Stimulated activated CD4-positive, alpha-beta T cell treated with anti-CD3 and anti-CD28 coated beads, Interleukin-2, amount 100 ng/mL, for 4 hours (primary cell): ENCODE data around the gene ITGA3.

Source experiments
- DNase-seq: peaks from one replicate; pipeline ENCODE4 v3.0.0-alpha.2; 2020; ENCODE audit warnings: low read depth

Gene ITGA3

DNA sequence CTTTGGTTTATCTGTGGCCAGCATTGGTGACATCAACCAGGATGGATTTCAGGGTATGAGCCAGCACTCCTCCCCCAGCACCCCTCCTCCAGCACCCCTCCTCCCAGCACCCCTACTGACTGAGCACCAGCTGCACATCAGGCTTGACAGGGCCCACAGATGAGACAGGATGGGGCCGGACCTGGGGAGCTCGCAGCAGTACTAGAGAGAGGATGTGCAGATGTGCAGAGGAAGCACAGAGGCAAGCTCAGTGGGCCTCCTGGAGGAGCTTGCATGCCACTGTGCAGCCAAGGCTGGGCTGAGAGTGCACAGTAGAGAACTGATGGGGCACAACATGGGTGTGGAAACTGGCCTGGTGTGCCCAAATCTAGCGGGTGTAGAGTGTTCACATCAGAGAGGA is 16.2 kb downstream of the ITGA3 start:
- no peak for DNase-seq

DNA sequence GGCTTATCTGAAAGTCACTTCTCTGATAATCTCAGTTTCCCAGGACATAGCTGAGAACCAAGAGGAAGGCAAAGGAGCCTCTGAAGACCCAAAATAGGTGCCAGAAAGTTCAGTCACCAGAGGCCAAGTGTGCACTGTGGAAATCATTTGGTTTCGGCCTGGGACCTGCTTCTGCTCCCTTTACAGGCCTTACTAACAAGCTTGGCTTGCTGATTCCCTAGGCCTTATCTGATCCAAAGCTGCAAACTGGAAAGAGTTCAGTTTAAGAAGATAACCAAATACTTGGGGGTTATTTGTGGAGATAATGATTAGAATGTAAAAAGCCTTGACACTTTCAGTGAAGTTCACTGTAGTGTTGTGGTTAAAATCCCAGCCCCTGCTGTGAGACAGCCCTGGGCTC is 17.0 kb downstream of the ITGA3 start:
- no peak for DNase-seq

DNA sequence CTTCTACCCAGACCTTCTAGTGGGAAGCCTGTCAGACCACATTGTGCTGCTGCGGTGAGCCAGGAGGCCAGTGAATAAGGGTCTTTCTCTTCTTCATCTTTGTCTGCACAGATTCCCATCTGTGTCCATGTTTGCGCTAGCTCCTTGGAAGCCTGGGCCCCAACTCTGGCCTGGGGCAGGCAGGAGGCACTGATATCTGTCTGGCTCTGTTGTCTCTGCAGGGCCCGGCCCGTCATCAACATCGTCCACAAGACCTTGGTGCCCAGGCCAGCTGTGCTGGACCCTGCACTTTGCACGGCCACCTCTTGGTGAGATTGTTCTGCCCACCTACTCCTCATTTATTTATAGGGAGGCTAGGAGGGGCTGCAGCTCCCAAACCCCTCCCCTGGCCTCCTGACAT is 18.3 kb downstream of the ITGA3 start:
- DNase-seq = no peak

DNA sequence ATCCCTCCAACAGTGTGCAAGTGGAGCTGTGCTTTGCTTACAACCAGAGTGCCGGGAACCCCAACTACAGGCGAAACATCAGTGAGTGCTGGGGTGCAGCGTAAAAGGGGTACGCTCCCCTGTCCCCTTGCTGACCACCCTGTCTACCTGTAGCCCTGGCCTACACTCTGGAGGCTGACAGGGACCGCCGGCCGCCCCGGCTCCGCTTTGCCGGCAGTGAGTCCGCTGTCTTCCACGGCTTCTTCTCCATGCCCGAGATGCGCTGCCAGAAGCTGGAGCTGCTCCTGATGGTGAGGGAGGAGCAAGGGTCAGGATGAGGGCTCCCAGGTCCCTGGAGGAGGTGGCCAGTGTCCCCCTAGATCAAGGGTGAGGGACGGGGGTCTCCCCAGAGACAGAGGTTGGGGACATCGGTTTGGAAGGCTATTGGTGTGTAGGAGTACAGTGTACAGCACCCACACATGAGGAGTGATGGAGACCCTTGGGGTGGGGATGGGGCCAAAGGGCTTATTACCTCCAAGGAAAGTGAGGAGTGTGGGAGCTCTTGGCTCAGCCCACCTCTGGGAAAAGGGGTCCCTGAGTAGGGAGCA is 19.6 kb downstream of the ITGA3 start:
- DNase-seq = no peak

DNA sequence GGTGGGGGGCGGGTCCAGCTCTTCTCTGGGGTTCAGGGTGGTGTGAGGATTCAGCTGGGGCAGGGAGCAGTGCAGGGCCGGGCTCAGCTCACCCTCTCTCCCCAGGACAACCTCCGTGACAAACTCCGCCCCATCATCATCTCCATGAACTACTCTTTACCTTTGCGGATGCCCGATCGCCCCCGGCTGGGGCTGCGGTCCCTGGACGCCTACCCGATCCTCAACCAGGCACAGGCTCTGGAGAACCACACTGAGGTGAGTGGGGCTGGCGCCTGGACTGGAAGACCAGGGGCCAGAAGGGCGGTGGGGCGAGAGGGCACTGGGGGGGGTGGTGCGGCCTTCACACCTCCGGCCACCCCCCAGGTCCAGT is 20.3 kb downstream of the ITGA3 start:
- DNase-seq = no peak

DNA sequence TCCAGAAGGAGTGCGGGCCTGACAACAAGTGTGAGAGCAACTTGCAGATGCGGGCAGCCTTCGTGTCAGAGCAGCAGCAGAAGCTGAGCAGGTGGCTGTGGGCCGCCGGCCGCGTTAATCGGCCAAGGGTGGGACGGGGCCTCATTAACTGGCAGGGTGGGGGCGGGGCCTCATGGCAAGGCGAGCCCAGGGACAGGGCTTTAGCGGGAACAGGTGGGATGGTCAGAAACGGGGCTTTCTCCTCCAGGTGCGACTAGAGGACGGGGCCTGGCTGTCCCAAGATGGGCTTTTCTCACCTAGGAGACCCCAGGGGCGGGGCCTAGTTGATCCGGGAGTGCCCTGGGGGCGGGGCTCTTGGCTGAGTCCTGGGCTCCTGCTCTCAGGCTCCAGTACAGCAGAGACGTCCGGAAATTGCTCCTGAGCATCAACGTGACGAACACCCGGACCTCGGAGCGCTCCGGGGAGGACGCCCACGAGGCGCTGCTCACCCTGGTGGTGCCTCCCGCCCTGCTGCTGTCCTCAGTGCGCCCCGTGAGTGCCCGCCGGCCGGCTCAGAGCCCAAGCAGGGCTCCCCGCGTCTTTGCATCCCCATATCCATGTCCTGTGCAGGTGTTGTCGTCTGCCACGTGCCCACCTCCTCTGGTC is 20.8 kb downstream of the ITGA3 start:
- no peak for DNase-seq

DNA sequence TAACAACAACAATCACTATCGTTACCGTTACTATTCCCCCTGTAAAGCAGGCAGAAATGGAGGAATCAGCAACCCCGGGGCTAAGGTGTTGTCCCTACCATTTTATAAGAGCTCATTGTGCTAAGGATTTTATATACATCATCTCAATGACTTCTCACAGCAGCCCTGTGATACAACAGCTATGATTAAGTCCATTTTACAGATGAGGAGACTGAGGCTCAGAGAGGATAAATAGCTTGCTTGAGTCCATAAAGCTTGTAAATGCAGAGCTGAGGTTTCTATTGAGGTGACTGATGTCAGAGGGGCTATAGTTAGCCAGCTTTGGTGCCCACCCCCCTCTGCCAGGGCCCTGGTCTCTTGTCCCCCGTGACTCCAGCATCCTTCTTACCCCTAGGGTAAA is 22.5 kb downstream of the ITGA3 start:
- no peak for DNase-seq

DNA sequence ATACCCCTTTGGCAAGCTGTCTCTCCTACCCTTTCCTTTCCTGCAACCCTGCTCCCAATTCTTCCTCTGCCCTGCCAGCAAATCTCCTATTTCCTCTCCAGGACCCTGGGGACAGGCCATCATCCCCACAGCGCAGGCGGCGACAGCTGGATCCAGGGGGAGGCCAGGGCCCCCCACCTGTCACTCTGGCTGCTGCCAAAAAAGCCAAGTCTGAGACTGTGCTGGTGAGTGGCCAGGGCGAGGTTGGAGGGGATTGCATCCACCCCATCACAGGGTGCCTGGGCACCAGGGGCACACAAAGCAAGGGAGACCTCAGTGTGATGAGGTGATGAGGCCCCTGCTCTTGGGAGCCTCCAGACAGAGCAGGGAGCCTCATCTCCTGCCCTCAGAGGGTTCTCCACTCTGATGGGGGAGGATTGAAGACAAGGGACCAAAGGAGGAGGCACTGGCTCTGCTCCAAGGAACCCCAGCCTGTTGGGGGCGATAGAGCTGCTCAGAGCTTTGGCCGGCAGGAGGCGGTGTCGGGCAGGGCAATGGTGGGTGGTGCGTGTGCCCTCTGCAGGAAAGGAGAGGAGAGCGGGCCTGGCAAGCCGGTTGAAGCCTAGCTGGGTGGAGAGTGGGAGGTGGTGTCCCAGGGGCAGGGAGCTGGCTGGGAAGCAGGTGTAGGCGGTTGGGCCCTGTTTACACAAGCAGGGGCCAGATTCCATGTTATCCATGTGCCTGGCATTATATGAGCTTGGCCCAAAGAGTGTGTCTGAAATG is 23.6 kb downstream of the ITGA3 start:
- no peak for DNase-seq

DNA sequence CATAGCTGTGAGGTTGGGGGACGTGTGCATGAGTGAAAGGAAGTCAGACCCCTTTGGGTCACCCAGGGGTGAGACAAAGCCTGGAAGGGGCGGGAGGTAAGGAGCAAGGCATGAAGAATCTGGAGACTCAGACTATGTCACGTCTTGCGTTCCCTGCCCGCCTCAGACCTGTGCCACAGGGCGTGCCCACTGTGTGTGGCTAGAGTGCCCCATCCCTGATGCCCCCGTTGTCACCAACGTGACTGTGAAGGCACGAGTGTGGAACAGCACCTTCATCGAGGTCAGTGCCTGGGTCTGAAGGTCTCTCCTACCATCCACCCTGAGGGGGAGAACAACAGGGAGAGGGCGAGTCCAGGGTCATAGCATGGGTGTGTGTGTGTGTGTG is 24.2 kb downstream of the ITGA3 start:
- DNase-seq = no peak

DNA sequence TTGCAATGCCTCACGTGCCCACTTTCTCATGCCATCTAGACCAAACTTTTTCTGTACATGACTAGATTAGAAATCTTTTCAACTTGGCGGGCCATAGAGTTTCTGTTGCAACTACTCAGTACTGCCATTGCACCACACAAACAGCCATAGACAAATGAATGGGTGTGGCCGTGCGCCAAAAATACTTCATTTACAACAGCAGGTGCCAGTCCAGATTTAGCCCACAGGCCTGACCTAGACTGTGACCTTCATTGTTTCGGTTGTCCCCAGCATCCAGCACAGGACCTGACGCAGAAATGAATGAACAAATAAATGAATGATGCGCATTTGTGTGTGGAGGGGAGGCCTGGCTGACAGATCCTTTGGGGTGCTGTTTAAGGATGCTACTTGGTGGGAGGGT is 24.9 kb downstream of the ITGA3 start:
- DNase-seq = no peak

DNA sequence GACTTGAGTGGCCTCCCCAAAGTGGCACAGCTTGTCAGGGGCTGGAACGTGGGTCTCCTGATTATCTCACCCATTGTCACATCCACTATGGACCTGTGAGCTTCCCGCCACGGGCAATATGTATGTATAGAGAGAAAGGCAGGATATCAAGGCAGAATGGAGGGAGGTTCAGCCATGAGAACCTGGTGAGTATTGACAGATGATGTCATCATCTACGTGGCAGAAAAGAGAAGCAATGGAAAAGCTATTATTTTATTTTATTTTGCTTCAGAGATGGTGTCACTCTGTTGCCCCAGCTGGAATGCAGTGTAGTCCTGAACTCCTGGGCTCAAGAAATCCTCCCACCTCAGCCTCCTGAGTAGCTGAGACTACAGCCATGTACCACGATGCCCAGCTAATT is 25.8 kb downstream of the ITGA3 start:
- DNase-seq = no peak

DNA sequence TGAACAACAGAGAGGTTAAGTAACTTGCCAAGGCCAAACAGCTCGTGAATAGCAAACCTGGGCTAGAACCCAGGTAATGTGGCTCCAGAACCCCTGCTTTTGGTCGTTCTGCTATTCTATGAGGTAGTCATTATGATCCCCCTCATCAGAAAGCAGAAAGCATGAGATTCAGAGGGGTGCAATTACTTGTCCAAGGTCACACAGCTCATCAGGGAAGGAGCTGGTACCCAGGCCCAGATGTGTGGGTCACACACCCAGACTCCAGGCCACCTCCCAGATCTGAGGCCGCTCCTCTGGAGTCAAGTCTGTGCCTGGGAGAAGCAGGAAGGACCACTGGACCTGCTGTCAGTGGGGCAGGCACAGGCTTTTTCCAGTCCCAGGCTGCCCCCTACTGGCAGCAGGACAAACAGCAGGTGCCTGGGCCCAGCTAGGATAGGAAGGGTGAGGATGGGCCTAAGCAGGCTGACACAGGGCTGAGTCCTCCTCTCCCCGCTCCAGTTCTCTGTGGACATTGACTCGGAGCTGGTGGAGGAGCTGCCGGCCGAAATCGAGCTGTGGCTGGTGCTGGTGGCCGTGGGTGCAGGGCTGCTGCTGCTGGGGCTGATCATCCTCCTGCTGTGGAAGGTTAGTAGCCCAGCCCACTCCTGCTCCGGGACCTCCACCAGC is 31.5 kb downstream of the ITGA3 start:
- DNase-seq = peak; percentile 55

DNA sequence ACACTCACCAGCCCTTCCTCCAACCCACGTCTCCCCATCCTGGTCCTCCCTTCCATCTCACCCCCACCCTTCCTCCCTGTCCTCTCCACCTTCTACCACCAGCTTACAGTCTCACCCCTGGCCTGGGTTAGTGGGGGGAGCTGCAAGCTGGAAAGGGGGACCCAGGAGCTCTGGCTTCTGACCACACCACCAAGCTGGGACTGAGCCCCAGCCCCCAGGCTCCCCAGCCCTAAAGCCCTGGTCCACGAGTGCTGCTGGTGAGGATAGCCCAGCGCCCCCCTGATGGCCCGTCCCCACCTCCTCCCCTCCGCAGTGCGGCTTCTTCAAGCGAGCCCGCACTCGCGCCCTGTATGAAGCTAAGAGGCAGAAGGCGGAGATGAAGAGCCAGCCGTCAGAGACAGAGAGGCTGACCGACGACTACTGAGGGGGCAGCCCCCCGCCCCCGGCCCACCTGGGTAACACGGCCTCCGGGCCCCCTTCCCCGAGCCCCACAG is 32.0 kb downstream of the ITGA3 start:
- DNase-seq = no peak

DNA sequence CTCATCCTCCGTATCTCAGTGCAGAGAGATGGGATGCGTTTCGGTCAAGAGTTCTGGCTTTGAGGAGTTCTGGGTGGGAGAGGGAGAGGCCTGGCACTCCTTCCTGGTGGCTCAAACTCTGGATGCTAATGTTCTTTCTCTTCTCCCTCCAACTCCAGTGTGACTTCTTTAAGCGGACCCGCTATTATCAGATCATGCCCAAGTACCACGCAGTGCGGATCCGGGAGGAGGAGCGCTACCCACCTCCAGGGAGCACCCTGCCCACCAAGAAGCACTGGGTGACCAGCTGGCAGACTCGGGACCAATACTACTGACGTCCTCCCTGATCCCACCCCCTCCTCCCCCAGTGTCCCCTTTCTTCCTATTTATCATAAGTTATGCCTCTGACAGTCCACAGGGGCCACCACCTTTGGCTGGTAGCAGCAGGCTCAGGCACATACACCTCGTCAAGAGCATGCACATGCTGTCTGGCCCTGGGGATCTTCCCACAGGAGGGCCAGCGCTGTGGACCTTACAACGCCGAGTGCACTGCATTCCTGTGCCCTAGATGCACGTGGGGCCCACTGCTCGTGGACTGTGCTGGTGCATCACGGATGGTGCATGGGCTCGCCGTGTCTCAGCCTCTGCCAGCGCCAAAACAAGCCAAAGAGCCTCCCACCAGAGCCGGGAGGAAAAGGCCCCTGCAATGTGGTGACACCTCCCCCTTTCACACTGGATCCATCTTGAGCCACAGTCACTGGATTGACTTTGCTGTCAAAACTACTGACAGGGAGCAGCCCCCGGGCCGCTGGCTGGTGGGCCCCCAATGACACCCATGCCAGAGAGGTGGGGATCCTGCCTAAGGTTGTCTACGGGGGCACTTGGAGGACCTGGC is 33.3 kb downstream of the ITGA3 start:
- no peak for DNase-seq

DNA sequence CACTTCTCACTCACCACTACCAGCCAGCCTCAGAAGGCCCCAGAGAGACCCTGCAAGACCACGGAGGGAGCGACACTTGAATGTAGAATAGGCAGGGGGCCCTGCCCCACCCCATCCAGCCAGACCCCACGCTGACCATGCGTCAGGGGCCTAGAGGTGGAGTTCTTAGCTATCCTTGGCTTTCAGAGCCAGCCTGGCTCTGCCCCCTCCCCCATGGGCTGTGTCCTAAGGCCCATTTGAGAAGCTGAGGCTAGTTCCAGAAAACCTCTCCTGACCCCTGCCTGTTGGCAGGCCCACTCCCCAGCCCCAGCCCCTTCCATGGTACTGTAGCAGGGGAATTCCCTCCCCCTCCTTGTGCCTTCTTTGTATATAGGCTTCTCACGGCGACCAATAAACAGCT is 34.2 kb downstream of the ITGA3 start:
- no peak for DNase-seq

DNA sequence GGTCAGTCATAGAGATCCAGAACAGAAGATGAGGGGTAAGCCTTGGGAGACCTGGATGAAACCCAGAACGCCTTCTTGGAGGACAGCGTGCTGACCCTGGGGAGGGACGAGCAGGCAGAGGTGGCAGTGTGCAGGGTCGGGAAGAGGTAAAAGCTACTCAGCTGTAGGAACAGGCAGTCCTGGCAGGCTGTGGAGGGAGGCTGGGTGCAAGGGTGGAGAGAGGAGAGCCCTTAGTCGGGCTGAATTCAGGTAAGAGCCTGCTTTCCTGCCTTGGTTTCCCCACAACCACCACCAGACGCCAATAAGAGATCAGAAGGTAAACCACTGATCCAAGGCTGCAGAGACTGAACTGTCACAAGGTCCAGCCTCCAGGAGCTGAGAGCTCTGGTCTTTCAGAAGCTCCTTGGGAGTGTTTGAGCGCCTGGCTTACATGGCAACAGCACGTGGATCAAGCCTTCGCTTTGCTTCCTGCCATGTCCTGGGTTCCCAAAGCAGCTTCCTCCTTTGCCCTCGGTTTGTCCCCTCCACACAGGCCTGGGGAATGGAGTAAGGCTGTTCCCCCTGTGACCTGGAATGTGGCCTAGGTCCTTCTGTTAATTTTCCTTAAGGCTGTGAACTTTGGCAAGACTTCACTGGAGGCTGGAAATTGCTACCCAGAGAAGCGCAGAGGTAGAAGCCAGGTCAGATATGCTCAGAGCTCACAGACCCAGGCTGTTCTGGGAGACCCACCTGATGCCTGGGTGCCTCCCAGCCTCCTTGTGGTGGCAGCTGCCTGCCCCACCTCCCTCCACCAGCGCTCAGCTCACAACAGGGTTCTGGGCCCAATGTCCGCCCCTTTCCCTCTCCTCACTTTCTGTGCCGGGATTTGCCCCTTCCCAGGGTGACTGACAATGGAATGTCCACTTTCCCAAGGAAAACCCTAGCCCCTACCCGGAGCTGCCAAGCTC is 35.3 kb downstream of the ITGA3 start:
- DNase-seq = no peak

DNA sequence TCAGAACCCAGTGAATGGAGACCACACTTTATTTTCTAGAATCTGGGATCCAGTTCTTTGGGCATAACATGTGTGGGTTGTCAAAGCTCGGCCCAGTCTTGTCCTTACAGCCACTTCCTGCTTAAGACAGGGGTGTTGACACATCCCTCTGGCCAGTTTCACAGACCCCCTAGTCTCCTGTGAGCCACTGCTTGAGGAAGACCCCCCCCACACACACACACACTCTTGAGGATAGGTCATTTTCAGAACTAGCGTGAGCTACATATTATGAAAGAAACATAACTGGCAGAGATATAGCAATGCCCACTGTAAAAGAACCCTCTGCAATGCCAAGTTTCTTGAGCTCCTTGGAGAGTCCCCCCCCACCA is 36.0 kb downstream of the ITGA3 start:
- no peak for DNase-seq

DNA sequence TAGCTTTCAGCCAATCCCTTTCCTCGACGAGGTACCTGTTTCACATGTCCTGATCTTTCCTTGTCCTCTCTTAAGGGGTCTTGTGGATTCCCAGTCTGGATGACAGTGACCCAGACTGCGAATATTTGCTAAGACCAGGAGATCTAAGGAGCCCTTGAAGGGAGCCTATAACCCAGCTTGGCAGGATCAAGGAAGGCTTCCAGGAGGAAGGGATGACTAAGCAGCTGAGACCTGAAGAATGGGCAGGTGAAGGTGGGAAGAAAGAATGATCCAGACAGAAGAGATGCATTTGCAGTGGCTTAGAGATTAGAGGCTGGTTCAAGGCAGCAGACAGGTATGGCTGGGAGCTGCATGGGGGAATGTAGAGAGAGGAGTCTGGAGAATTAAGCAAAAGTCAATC is 37.3 kb downstream of the ITGA3 start:
- DNase-seq = no peak

DNA sequence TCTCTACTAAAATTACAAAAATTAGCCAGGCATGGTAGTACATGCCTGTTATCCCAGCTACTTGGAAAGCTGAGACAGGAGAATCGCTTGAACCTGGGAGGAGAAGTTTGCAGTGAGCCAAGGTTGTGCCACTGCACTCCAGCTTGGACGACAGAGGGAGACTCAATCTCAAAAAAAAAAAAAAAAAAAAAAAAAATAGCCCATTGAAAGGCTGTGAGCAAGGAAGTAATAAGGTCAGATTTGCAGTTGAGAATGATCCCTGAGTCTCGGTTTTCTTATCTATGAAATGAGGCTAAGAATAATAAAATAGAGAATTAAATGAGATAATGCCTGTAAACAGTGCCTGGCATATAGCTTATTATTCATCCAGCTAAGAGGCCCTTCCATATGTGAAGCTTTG is 37.9 kb downstream of the ITGA3 start:
- DNase-seq = no peak

DNA sequence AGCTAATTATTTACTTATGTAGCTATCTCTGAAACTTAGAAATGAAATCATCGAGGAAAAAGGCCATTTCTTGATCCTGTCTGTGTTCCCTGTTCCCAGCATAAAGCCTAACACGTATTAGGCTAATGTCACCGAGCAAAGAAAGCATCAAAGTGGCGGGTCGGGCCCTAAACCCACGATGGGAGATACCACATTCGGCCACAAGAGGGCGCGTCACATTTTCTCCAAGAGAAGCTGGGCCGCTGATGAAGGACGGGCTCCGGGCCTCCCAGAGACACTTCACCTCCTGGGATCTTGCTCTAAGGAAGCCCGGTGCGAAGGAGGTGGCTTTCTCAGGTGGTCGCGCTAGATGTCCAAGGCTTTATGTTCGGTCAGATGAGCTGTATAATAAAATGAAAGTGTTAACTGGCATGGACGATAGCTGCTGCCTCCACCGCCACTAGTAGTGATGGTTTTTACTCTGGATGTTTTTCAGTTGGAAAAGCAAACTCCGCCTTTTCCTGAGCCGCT is 38.4 kb downstream of the ITGA3 start:
- peak; percentile 77 for DNase-seq
